GM12801 (cell line): ENCODE results near the gene PRUNE2.

Experiments
- TF ChIP-seq, protein P1 (sequence below): IDR thresholded peaks from one replicate; pipeline ENCODE4 v1.5.1; 2011; ENCODE audit warnings: control low read depth; ENCODE audit not compliant: insufficient read length; ENCODE audit errors: extremely low read depth

Gene PRUNE2

DNA sequence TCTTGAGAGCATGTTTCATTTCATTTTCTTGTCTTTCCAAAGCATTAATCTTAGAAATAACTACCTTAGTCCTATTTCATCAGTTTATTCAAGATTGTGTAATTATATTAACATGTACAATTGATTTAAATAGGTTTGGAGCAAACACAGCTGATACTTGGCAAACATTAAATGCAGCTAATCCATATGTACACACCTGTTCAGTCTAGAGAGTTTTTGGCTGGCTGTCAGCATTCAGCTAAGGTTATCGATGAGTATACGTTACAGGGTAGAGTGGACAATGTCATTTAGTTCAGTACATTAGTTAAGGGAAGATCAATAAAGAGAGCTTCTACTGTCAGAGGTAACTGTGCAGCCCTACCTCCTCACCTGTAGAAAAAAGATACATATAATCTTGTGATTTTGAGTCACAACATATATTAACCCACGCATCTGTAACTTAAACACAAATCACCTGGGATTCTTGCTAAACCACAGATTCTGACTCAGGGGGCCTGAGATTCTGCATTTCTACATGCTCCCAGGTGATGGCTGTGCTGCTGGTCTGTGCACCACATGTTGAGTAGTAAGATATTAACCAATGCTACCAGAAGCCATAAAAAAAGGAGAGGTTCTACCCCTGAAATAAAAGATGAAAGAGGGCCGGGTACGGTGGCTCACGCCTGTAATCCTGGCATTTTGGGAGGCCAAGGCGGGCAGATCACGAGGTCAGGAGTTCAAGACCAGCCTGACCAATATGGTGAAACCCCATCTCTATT, 175.8 kb downstream of the PRUNE2 start:
- TF ChIP-seq, protein P1, sequence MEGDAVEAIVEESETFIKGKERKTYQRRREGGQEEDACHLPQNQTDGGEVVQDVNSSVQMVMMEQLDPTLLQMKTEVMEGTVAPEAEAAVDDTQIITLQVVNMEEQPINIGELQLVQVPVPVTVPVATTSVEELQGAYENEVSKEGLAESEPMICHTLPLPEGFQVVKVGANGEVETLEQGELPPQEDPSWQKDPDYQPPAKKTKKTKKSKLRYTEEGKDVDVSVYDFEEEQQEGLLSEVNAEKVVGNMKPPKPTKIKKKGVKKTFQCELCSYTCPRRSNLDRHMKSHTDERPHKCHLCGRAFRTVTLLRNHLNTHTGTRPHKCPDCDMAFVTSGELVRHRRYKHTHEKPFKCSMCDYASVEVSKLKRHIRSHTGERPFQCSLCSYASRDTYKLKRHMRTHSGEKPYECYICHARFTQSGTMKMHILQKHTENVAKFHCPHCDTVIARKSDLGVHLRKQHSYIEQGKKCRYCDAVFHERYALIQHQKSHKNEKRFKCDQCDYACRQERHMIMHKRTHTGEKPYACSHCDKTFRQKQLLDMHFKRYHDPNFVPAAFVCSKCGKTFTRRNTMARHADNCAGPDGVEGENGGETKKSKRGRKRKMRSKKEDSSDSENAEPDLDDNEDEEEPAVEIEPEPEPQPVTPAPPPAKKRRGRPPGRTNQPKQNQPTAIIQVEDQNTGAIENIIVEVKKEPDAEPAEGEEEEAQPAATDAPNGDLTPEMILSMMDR: no peak

DNA sequence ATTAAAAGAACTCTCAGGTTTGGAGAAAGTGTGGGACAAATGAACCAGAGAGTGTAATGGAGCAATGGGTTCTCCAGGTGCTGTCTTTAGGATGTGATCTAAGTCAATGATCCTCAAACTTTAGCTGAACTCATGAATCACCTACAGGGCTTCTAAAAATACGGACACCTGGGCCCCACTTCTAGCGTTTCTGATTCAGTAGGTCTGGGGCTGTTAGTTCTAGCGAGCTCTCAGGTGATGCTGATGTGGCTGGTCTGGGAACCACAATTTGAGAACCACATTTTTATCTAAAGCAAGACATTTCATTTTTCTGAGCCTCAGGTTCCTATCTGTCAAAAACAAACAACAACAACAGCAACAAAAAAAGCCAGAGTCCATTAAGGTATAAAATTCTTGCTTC, 176.8 kb downstream of the PRUNE2 start:
- TF ChIP-seq, protein P1: no peak

DNA sequence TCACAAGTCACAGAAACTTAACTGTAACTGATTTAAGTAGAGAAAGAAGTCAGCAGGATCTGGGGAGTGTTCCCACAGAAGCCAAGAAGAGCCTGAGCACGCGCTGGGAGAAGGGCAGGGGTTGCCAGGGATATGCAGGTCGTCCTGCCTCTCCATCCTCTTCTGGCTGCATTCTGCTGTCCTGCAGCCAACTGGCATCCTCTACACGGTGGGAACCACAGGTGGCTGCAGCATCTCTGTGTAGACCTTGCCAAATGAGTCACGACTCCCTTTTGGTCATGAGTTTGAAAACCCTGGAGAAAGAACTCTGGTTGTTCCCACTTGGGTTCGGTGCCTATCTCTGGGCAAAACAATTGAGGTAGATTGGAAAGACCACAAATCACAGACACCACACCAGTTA, 180.0 kb downstream of the PRUNE2 start:
- TF ChIP-seq, protein P1: no peak

DNA sequence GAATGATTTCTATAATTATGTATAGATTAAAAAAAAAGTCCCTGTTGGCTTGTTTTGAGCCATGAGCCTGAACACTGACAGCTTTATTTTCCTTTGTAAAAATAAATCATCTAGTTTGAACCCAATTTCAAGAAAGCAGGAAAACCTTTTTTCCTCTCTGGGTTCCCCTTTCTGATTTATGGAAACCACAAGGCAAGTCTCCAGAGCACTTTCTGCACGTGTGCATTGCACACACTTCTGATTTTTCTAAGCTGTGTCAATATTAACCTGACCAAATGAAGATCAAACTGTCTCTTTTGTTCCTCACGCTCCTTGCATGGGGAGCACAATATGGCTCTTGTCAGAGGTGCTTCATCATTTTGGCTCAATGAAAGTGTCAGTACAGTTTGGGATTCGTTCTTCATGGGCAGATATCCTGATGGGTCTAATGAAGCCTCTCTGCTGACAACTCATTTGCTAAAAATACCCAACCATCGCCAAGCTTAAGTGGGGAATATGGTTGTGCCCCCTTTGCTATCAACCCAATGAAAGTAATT, 180.8 kb downstream of the PRUNE2 start:
- TF ChIP-seq, protein P1: no peak

DNA sequence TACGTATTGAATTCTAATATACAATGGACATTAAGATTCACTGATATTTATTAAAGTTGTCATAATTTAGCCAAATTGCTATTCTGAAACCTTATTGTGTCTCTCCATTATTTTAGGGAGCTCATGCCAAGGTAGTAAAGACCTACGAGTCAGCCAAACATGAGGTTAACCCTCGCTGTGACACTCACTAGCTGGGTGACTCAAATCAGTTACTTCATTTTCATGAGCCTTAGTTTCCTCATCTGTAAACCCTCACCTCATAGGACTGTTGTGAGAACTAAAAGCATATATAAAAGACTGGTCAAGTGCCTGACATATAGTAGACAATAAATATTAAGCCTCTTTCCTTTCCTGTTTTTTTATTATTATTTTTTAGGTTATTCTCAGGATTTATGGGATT, 185.7 kb downstream of the PRUNE2 start:
- TF ChIP-seq, protein P1: no peak

DNA sequence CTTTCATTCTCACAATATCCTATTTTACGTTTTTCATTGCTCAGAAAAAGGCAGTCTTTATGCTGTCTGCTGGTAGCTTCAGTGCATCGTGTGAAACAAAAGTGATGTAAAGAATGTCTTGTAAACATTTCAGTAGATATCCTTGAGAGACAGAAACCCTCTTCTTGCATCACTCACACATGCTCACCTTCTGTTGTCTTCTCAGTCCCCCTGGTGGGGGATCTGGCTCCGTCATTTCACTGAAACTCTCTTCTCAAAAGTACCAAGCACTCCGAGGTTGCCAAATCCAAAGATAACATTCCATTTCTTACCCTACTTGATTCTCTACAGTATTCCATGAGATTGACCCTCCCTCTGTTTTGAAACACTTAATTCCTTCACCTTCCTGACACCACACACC, 187.7 kb downstream of the PRUNE2 start:
- TF ChIP-seq, protein P1: no peak

DNA sequence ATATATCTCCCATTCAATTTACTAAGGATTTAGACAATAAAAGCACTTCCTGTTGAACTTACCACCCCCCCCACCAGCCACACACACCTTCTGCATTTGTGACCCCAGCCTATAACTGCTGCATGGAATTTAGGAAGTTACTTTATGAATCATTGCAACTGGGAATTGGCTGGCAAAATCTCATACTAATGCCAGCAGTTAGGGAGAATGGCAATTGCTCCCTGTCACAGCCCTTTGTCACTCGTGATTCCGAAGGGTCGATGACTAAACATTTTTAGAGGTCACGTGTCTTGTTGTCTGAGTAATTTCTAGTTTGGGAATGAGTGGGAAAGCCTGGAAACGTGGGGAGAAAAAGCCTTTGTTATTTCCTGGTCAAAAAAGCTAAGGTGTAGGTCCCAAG, 188.3 kb downstream of the PRUNE2 start:
- TF ChIP-seq, protein P1: no peak
